ENCODE results near the gene DPP7. TPM values are rescaled to one million over a fixed set of nuclear protein-coding genes. Genes with fewer than 3 reads are reported as not detected.

Gene DPP7
- total and polyA plus RNA-seq, 9 of the 15 experiments (the other 6 are each of a cell fraction or from before 2014, with no cell fraction given) = 0.99 to 365 (median 132) TPM

GRCh38 chr9:137067860-137068538 is 46.5 kb downstream of the DPP7 start (continued):
- TF ChIP-seq JUND (IDR thresholded peaks at IDR 0.05; ENCODE audit: borderline replicate concordance, low read depth, low read length) = peak; percentile 20; the same call in 1 of the 2 replicates
- no peak for TF ChIP-seq JUND (tag; IDR thresholded peaks at IDR 0.05; ENCODE audit: borderline replicate concordance, low read depth, low read length)
- no peak for TF ChIP-seq SAP30 (IDR thresholded peaks at IDR 0.05; ENCODE audit: borderline replicate concordance, insufficient read depth, low read depth, low read length, poor library complexity, severe bottlenecking)
- no peak for TF ChIP-seq ZNF347 (CRISPR knock-in tag; IDR thresholded peaks at IDR 0.05; ENCODE audit: low read depth)
- TF ChIP-seq GABPA (tag; conservative IDR thresholded peaks at IDR 0.05; ENCODE audit: low read depth) = no peak
- peak; percentile 57; the same call in 1 of the 2 replicates for TF ChIP-seq KAT7 (CRISPR knock-in tag; IDR thresholded peaks at IDR 0.05; ENCODE audit: borderline replicate concordance)
- no peak for TF ChIP-seq CCAR2 (IDR thresholded peaks at IDR 0.05; ENCODE audit: low read depth, low read length)
- TF ChIP-seq RAD21 (CRISPR knock-in tag; conservative IDR thresholded peaks at IDR 0.05 in 1 of 2, IDR thresholded peaks at IDR 0.05 in 1 of 2) = peak in 1 of 2 experiments; percentile 65; a peak in 3 of 4 replicates
- TF ChIP-seq ZHX1 (conservative IDR thresholded peaks at IDR 0.05; ENCODE audit: low read length) = no peak
- TF ChIP-seq SMARCB1 (IDR thresholded peaks at IDR 0.05; ENCODE audit: insufficient read length, low read depth) = no peak
- no peak for TF ChIP-seq SLC30A9 (CRISPR knock-in tag; IDR thresholded peaks at IDR 0.05)
- TF ChIP-seq BCL6 (CRISPR knock-in tag; IDR thresholded peaks at IDR 0.05) = no peak
- no peak for TF ChIP-seq PCBP1 (IDR thresholded peaks at IDR 0.05; ENCODE audit: low read depth, low read length, poor library complexity, severe bottlenecking)
- peak; percentile 76 to 89 (median 84) for TF ChIP-seq CTCF (IDR thresholded peaks at IDR 0.05 in 2 of 3, conservative IDR thresholded peaks at IDR 0.05 in 1 of 3; ENCODE audit: insufficient read depth in 2 of 3, low read depth in 1 of 3, low read length in 3 of 3)
- no peak for TF ChIP-seq SMAD2 (IDR thresholded peaks at IDR 0.05; ENCODE audit: low read depth, low read length)
- TF ChIP-seq NRF1 (conservative IDR thresholded peaks at IDR 0.05 in 1 of 2, IDR thresholded peaks at IDR 0.05 in 1 of 2) = peak in 1 of 2 experiments; percentile 17; a peak in 1 of 4 replicates
- TF ChIP-seq ZEB2 (IDR thresholded peaks at IDR 0.05) = 0 out of 2 replicates have a peak, but pooled peaks have one; percentile 59
- TF ChIP-seq MLLT1 (IDR thresholded peaks at IDR 0.05) = no peak
- TF ChIP-seq, protein P1, sequence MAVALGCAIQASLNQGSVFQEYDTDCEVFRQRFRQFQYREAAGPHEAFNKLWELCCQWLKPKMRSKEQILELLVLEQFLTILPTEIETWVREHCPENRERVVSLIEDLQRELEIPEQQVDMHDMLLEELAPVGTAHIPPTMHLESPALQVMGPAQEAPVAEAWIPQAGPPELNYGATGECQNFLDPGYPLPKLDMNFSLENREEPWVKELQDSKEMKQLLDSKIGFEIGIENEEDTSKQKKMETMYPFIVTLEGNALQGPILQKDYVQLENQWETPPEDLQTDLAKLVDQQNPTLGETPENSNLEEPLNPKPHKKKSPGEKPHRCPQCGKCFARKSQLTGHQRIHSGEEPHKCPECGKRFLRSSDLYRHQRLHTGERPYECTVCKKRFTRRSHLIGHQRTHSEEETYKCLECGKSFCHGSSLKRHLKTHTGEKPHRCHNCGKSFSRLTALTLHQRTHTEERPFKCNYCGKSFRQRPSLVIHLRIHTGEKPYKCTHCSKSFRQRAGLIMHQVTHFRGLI (CRISPR knock-in tag; IDR thresholded peaks at IDR 0.05) = no peak
- no peak for TF ChIP-seq YBX1 (IDR thresholded peaks at IDR 0.05)

All from K562 (cell line).